Caco-2 (cell line): Measurements from ENCODE around the gene GAL3ST3. TPM values are rescaled to one million over a fixed set of nuclear protein-coding genes. Genes with fewer than 3 reads are reported as not detected.
"Not testable (repeated sequence)": the region's sequence is repeated elsewhere in the genome, so short reads cannot be mapped to it uniquely, and the experiment has no call there.

Experiments used
- BruUV-seq: library from RNA; stranded (reverse); fragments of 400-500 nt; replicated peaks from 2 replicates; lab custom pipeline; 2021; lab: Mats Ljungman, UMichigan
- CTCF ChIA-PET: fragments of 300-600 bp; sonication (Branson Sonifier 250); formaldehyde crosslinking; loops from one replicate; lab custom pipeline; 2022; ENCODE audit warnings: antibody characterized with exemption; lab: Charles Lee
- POLR2A ChIA-PET: fragments of 300-600 bp; sonication (Branson Sonifier 250); formaldehyde crosslinking; loops from one replicate; lab custom pipeline; 2022; ENCODE audit warnings: antibody characterized with exemption; lab: Charles Lee
- DNase-seq, 2 experiments: peaks; one replicate each; pipeline versions ENCODE4 v3.0.0 to v3.0.0-alpha.2; 2020 to 2022
- H3K27me3 ChIP-seq: replicated peaks from 2 replicates; pipeline ENCODE4 v1.6.0; 2011; ENCODE audit warnings: low read length; ENCODE audit not compliant: control insufficient read depth, insufficient read depth
- H3K36me3 ChIP-seq: 2 replicates; pipeline ENCODE4 v1.5.1; 2011; ENCODE audit warnings: low read length; ENCODE audit not compliant: control insufficient read depth, insufficient read depth
- H3K4me1 ChIP-seq: fragments of 250-450 bp; sonication (Bioruptor Pico); 2 replicates; pipeline ENCODE4 v1.5.1; 2020; ENCODE audit warnings: mild to moderate bottlenecking
- H3K4me3 ChIP-seq: 2 replicates; pipeline ENCODE4 v1.5.1; 2011; ENCODE audit warnings: low read depth, mild to moderate bottlenecking, control low read depth, low read length
- H3K9me3 ChIP-seq: fragments of 250-450 bp; sonication (Bioruptor Pico); 2 replicates; pipeline ENCODE4 v1.5.1; 2020; ENCODE audit warnings: mild to moderate bottlenecking, moderate library complexity
- H3K27ac Mint-ChIP-seq: one replicate; pipeline ENCODE4 v1.8.0; 2022; ENCODE audit warnings: mixed read lengths; ENCODE audit not compliant: unreplicated experiment
- H3K27me3 Mint-ChIP-seq: one replicate; pipeline ENCODE4 v1.8.0; 2022; ENCODE audit warnings: mixed read lengths; ENCODE audit not compliant: insufficient read depth, unreplicated experiment
- H3K36me3 Mint-ChIP-seq: one replicate; pipeline ENCODE4 v1.8.0; 2022; ENCODE audit warnings: mild to moderate bottlenecking, mixed read lengths; ENCODE audit not compliant: insufficient read depth, unreplicated experiment
- H3K4me1 Mint-ChIP-seq: one replicate; pipeline ENCODE4 v1.8.0; 2022; ENCODE audit warnings: low read depth, mixed read lengths; ENCODE audit not compliant: unreplicated experiment
- H3K4me3 Mint-ChIP-seq: one replicate; pipeline ENCODE4 v1.8.0; 2022; ENCODE audit warnings: mild to moderate bottlenecking, moderate library complexity, mixed read lengths; ENCODE audit not compliant: unreplicated experiment
- H3K9me3 Mint-ChIP-seq: one replicate; pipeline ENCODE4 v1.8.0; 2022; ENCODE audit warnings: mixed read lengths; ENCODE audit not compliant: unreplicated experiment
- CTCF ChIP-seq, 2 experiments: fragments of 200-600 bp in 1 of 2; IDR thresholded peaks; 1 replicate in 1 of 2; 2 replicates in 1 of 2; pipeline versions ENCODE4 v1.5.1 to v1.8.0; 2011 to 2022; ENCODE audit warnings: antibody characterized with exemption in 1 of 2, control low read depth in 1 of 2, inconsistent platforms in 1 of 2, low read depth in 1 of 2, low read length in 1 of 2, mild to moderate bottlenecking in 1 of 2, moderate library complexity in 1 of 2; ENCODE audit not compliant: insufficient read depth in 1 of 2, severe bottlenecking in 1 of 2, unreplicated experiment in 1 of 2
- intact Hi-C: fragments of 100-400 bp; cut with micrococcal nuclease; formaldehyde crosslinking; loops from one replicate; pipeline ENCODE4 v1.10.0; 2022; ENCODE audit not compliant: unreplicated experiment
- total RNA-seq: library from RNA; stranded (reverse); gene quantifications from 2 replicates; pipeline ENCODE4 v1.2.3, GENCODE V29; 2022

GAL3ST3 gene
- total RNA-seq, 1 experiment from 2014 or later, result not detected

- H3K27ac Mint-ChIP-seq, result no peak overlapping the region
- Histone ChIP-seq H3K9me3 (no peaks in the 10 kb centered on the region), H3K4me3 (no peak overlapping the region), H3K27me3 (no peaks in the 10 kb centered on the region), H3K36me3 (no peaks in the 10 kb centered on the region), H3K4me1 (peaks cover 21% of the 10 kb centered on the region)
- no peak overlapping the region for H3K4me3 Mint-ChIP-seq
- BruUV-seq, result no TSS peak
- H3K27me3 Mint-ChIP-seq, result no peaks in the 10 kb centered on the region
- no peak for TF ChIP-seq CTCF (IDR thresholded peaks at IDR 0.05; ENCODE audit: insufficient read depth in 1 of 2, low read depth in 1 of 2, low read length in 1 of 2, severe bottlenecking in 1 of 2, unreplicated experiment in 1 of 2)
- DNase-seq, result no peak
- peaks cover 7% of the 10 kb centered on the region for H3K4me1 Mint-ChIP-seq
- ChIA-PET POLR2A (interaction anchor here (0.7 to 2.0 kb wide), 2 partner anchors 10 kb away, joined by 3 to 8 read pairs; partner anchors contain the start of genes BANF1 and EIF1AD), CTCF (interaction anchor here (1.6 kb wide), 1 partner anchor 10 kb away, joined by 7 read pairs; no protein-coding TSS in a partner anchor)
- intact Hi-C loops, result no loop called here
- no peaks in the 10 kb centered on the region for H3K9me3 Mint-ChIP-seq
- peaks cover 9% of the 10 kb centered on the region for H3K36me3 Mint-ChIP-seq
Measured at GRCh38 chr11:66012371-66012945, 36.5 kb downstream of the GAL3ST3 start.

- Mint-ChIP-seq H3K36me3 (peaks cover 9% of the 10 kb centered on the region), H3K4me1 (peaks cover 7% of the 10 kb centered on the region), H3K27me3 (no peaks in the 10 kb centered on the region), H3K4me3 (no peak within 1 kb of the TSS), H3K9me3 (no peaks in the 10 kb centered on the region), H3K27ac (no peak within 1 kb of the TSS)
- BruUV-seq, result no TSS peak
- intact Hi-C loops, result no loop called here
- TF ChIP-seq CTCF (IDR thresholded peaks at IDR 0.05; ENCODE audit: insufficient read depth in 1 of 2, low read depth in 1 of 2, low read length in 1 of 2, severe bottlenecking in 1 of 2, unreplicated experiment in 1 of 2), result no peak
- H3K4me3 ChIP-seq, result no peak within 1 kb of the TSS
- CTCF ChIA-PET, result interaction anchor here (0.6 kb wide), 3 partner anchors 9 to 124 kb away, joined by 5 to 8 read pairs (median 6); partner anchors contain the start of gene FIBP
- no peak for DNase-seq
- H3K27me3 ChIP-seq, result no peaks in the 10 kb centered on the region
- H3K4me1 ChIP-seq, result peaks cover 21% of the 10 kb centered on the region
- no peaks in the 10 kb centered on the region for H3K36me3 ChIP-seq
- POLR2A ChIA-PET, result interaction anchor here (2.0 kb wide), 1 partner anchor 9 kb away, joined by 8 read pairs; the partner anchor contains the start of genes BANF1 and EIF1AD
- H3K9me3 ChIP-seq, result no peaks in the 10 kb centered on the region
Measured at GRCh38 chr11:66011785-66012303, 37.1 kb downstream of the GAL3ST3 start, which contains the start of gene CST6. Gene CST6, plus strand, starts transcription at chr11:66012008. Its CDS starts 37 bp downstream, at chr11:66012045.

- peak; percentile 64 to 85 for DNase-seq
- no peaks in the 10 kb centered on the region for H3K27me3 Mint-ChIP-seq
- H3K4me3 Mint-ChIP-seq, result no peak overlapping the region
- no peaks in the 10 kb centered on the region for H3K9me3 Mint-ChIP-seq
- H3K27ac Mint-ChIP-seq, result no peak overlapping the region
- peaks cover 21% of the 10 kb centered on the region for H3K4me1 ChIP-seq
- no peaks in the 10 kb centered on the region for H3K36me3 ChIP-seq
- BruUV-seq, result no TSS peak
- CTCF ChIA-PET, result interaction anchor here (0.6 kb wide), 3 partner anchors 8 to 123 kb away, joined by 5 to 8 read pairs (median 6); partner anchors contain the start of gene FIBP
- no peaks in the 10 kb centered on the region for H3K27me3 ChIP-seq
- no peak for TF ChIP-seq CTCF (IDR thresholded peaks at IDR 0.05; ENCODE audit: insufficient read depth in 1 of 2, low read depth in 1 of 2, low read length in 1 of 2, severe bottlenecking in 1 of 2, unreplicated experiment in 1 of 2)
- H3K4me3 ChIP-seq, result no peak overlapping the region
- POLR2A ChIA-PET, result interaction anchor here (2.0 kb wide), 1 partner anchor 9 kb away, joined by 8 read pairs; the partner anchor contains the start of genes BANF1 and EIF1AD
- intact Hi-C loops, result no loop called here
- H3K9me3 ChIP-seq, result no peaks in the 10 kb centered on the region
- peaks cover 7% of the 10 kb centered on the region for H3K4me1 Mint-ChIP-seq
- peaks cover 9% of the 10 kb centered on the region for H3K36me3 Mint-ChIP-seq
Measured at GRCh38 chr11:66011239-66011784, 37.6 kb downstream of the GAL3ST3 start.

- H3K27me3 Mint-ChIP-seq, H3K9me3 Mint-ChIP-seq, H3K9me3 ChIP-seq, H3K4me3 Mint-ChIP-seq, H3K36me3 ChIP-seq, BruUV-seq, intact Hi-C loops, H3K27me3 ChIP-seq, H3K4me3 ChIP-seq, POLR2A ChIA-PET, DNase-seq, H3K4me1 Mint-ChIP-seq: not testable (repeated sequence)
- peaks cover 21% of the 10 kb centered on the region for H3K4me1 ChIP-seq
- CTCF ChIA-PET, result interaction anchor here (0.6 to 0.8 kb wide), 2 partner anchors 12 to 89 kb away, joined by 3 to 4 read pairs; no protein-coding TSS in a partner anchor
- Mint-ChIP-seq H3K36me3 (peaks cover 20% of the 10 kb centered on the region), H3K27ac (peak overlapping the region; percentile 76)
Measured at GRCh38 chr11:66010036-66010435, 38.9 kb downstream of the GAL3ST3 start.
